HUES48 (cell line): ENCODE results near the gene PRKG1.

Source experiments
- H3K27ac ChIP-seq: one replicate; pipeline ENCODE4 v1.7.0; 2013; ENCODE audit warnings: low read depth, low read length, inconsistent platforms
- H3K27me3 ChIP-seq: 2 replicates; pipeline ENCODE4 v1.6.1; 2013; ENCODE audit warnings: mild to moderate bottlenecking, low read length; ENCODE audit not compliant: control insufficient read depth, insufficient read depth
- H3K36me3 ChIP-seq: 2 replicates; pipeline ENCODE4 v1.6.1; 2013; ENCODE audit warnings: low read length; ENCODE audit not compliant: control insufficient read depth, insufficient read depth
- H3K4me1 ChIP-seq: 2 replicates; pipeline ENCODE4 v1.6.1; 2013; ENCODE audit warnings: mild to moderate bottlenecking, low read length; ENCODE audit not compliant: control insufficient read depth, insufficient read depth
- H3K4me3 ChIP-seq: 2 replicates; pipeline ENCODE4 v1.5.1; 2013; ENCODE audit warnings: mild to moderate bottlenecking, low read depth, low read length
- H3K9ac ChIP-seq: 2 replicates; pipeline ENCODE4 v1.6.1; 2013; ENCODE audit warnings: mild to moderate bottlenecking, low read depth, low read length, moderate library complexity
- H3K9me3 ChIP-seq: 2 replicates; pipeline ENCODE4 v1.6.1; 2013; ENCODE audit warnings: low read length; ENCODE audit not compliant: control insufficient read depth, insufficient read depth

Gene PRKG1

GRCh38 chr10:51867956-51868355, 793.7 kb downstream of the PRKG1 start:
- Histone ChIP-seq H3K4me3 (no peak overlapping the region), H3K9me3 (no peaks in the 10 kb centered on the region), H3K36me3 (no peaks in the 10 kb centered on the region), H3K4me1 (no peaks in the 10 kb centered on the region; the same call in 1 of the 2 replicates), H3K27ac (no peak overlapping the region), H3K27me3 (no peaks in the 10 kb centered on the region), H3K9ac (no peak overlapping the region)

- no peaks in the 10 kb centered on the region for H3K9me3 ChIP-seq
- H3K27ac ChIP-seq: no peak overlapping the region
- H3K4me1 ChIP-seq: peaks cover 8% of the 10 kb centered on the region; the same call in 1 of the 2 replicates
- no peak overlapping the region for H3K4me3 ChIP-seq
- H3K27me3 ChIP-seq: no peaks in the 10 kb centered on the region
- H3K9ac ChIP-seq: no peak overlapping the region
- no peaks in the 10 kb centered on the region for H3K36me3 ChIP-seq
These were observed 799.8 kb downstream of the PRKG1 start for GRCh38 chr10:51874131-51874530.

- Histone ChIP-seq H3K4me1 (peaks cover 8% of the 10 kb centered on the region; the same call in 1 of the 2 replicates), H3K4me3 (no peak overlapping the region), H3K27ac (no peak overlapping the region), H3K36me3 (no peaks in the 10 kb centered on the region), H3K27me3 (no peaks in the 10 kb centered on the region), H3K9me3 (no peaks in the 10 kb centered on the region), H3K9ac (no peak overlapping the region)
These were observed 801.3 kb downstream of the PRKG1 start for GRCh38 chr10:51875610-51876009.

- no peak overlapping the region for H3K9ac ChIP-seq
- peaks cover 6% of the 10 kb centered on the region; the same call in 1 of the 2 replicates for H3K9me3 ChIP-seq
- no peaks in the 10 kb centered on the region for H3K27me3 ChIP-seq
- H3K36me3 ChIP-seq: no peaks in the 10 kb centered on the region
- no peak overlapping the region for H3K27ac ChIP-seq
- no peak overlapping the region for H3K4me3 ChIP-seq
- H3K4me1 ChIP-seq: peaks cover 8% of the 10 kb centered on the region; the same call in 1 of the 2 replicates
These were observed 802.2 kb downstream of the PRKG1 start for GRCh38 chr10:51876503-51876902.

GRCh38 chr10:51876979-51877378, 802.7 kb downstream of the PRKG1 start:
- H3K9me3 ChIP-seq: peaks cover 6% of the 10 kb centered on the region; the same call in 1 of the 2 replicates
- no peaks in the 10 kb centered on the region for H3K27me3 ChIP-seq
- peaks cover 8% of the 10 kb centered on the region; the same call in 1 of the 2 replicates for H3K4me1 ChIP-seq
- H3K27ac ChIP-seq: no peak overlapping the region
- H3K36me3 ChIP-seq: no peaks in the 10 kb centered on the region
- no peak overlapping the region for H3K4me3 ChIP-seq
- H3K9ac ChIP-seq: no peak overlapping the region

- H3K9ac ChIP-seq: no peak overlapping the region
- H3K27ac ChIP-seq: no peak overlapping the region
These were observed 803.3 kb downstream of the PRKG1 start for GRCh38 chr10:51877636-51878035.

GRCh38 chr10:51878695-51879094, 804.4 kb downstream of the PRKG1 start:
- H3K4me1 ChIP-seq: peaks cover 8% of the 10 kb centered on the region; the same call in 1 of the 2 replicates
- no peaks in the 10 kb centered on the region for H3K36me3 ChIP-seq
- H3K4me3 ChIP-seq: no peak overlapping the region
- H3K27me3 ChIP-seq: no peaks in the 10 kb centered on the region
- no peak overlapping the region for H3K9ac ChIP-seq
- no peak overlapping the region for H3K27ac ChIP-seq
- peaks cover 6% of the 10 kb centered on the region; the same call in 1 of the 2 replicates for H3K9me3 ChIP-seq

More at GRCh38 chr10:51877636-51878035, 803.3 kb downstream of the PRKG1 start:
- H3K36me3 ChIP-seq: no peaks in the 10 kb centered on the region
- H3K9me3 ChIP-seq: peaks cover 6% of the 10 kb centered on the region; the same call in 1 of the 2 replicates
- no peaks in the 10 kb centered on the region for H3K27me3 ChIP-seq
- H3K4me1 ChIP-seq: peaks cover 8% of the 10 kb centered on the region; the same call in 1 of the 2 replicates
- no peak overlapping the region for H3K4me3 ChIP-seq

GRCh38 chr10:51879238-51879637, 805.0 kb downstream of the PRKG1 start:
- Histone ChIP-seq H3K4me3 (no peak overlapping the region), H3K4me1 (peaks cover 8% of the 10 kb centered on the region; the same call in 1 of the 2 replicates), H3K9me3 (peaks cover 6% of the 10 kb centered on the region; the same call in 1 of the 2 replicates), H3K36me3 (no peaks in the 10 kb centered on the region), H3K9ac (no peak overlapping the region), H3K27ac (no peak overlapping the region), H3K27me3 (no peaks in the 10 kb centered on the region)

GRCh38 chr10:51881213-51881612, 806.9 kb downstream of the PRKG1 start:
- no peak overlapping the region for H3K27ac ChIP-seq
- no peaks in the 10 kb centered on the region for H3K36me3 ChIP-seq
- H3K27me3 ChIP-seq: no peaks in the 10 kb centered on the region
- H3K4me3 ChIP-seq: no peak overlapping the region
- H3K9ac ChIP-seq: no peak overlapping the region
- no peaks in the 10 kb centered on the region for H3K4me1 ChIP-seq
- peaks cover 6% of the 10 kb centered on the region; the same call in 1 of the 2 replicates for H3K9me3 ChIP-seq

- Histone ChIP-seq H3K27ac (no peak overlapping the region), H3K27me3 (no peaks in the 10 kb centered on the region), H3K36me3 (no peaks in the 10 kb centered on the region), H3K4me3 (no peak overlapping the region), H3K4me1 (no peaks in the 10 kb centered on the region), H3K9ac (no peak overlapping the region), H3K9me3 (no peaks in the 10 kb centered on the region)
These were observed 812.3 kb downstream of the PRKG1 start for GRCh38 chr10:51886438-51887068.

GRCh38 chr10:51888263-51888662, 814.0 kb downstream of the PRKG1 start:
- Histone ChIP-seq H3K4me1 (peaks cover 3% of the 10 kb centered on the region; the same call in 1 of the 2 replicates), H3K36me3 (no peaks in the 10 kb centered on the region), H3K27ac (no peak overlapping the region), H3K4me3 (no peak overlapping the region), H3K9me3 (no peaks in the 10 kb centered on the region), H3K9ac (no peak overlapping the region), H3K27me3 (no peaks in the 10 kb centered on the region)
